GM23338 (cell line): ENCODE measurements around the gene CBFA2T3.

Experiments
- CREB1 ChIP-seq: fragments of 250-450 bp; sonication (Bioruptor Pico); IDR thresholded peaks from 2 replicates; pipeline ENCODE4 v1.5.0; 2020; ENCODE audit warnings: low read depth, mild to moderate bottlenecking, moderate library complexity
- CTCF ChIP-seq, 2 experiments: fragments of 200-600 bp in 1 of 2; sonication (generic) in 1 of 2; conservative IDR thresholded peaks; 2 replicates each; pipeline versions ENCODE4 v1.5.1 to v1.6.1; 2016 to 2017; ENCODE audit warnings: antibody characterized with exemption in 2 of 2, low read depth in 2 of 2, mild to moderate bottlenecking in 2 of 2, moderate library complexity in 1 of 2
- EZH2 ChIP-seq: fragments of 200-600 bp; sonication (generic); IDR thresholded peaks from one replicate; pipeline ENCODE4 v1.8.0; 2017; ENCODE audit warnings: antibody characterized with exemption, mild to moderate bottlenecking, low read depth; ENCODE audit not compliant: unreplicated experiment
- JUNB ChIP-seq: IDR thresholded peaks from one replicate; pipeline ENCODE4 v1.6.1; 2016; ENCODE audit warnings: antibody characterized with exemption; ENCODE audit not compliant: unreplicated experiment
- POLR2AphosphoS5 ChIP-seq: IDR thresholded peaks from 2 replicates; pipeline ENCODE4 v1.6.1; 2016; ENCODE audit warnings: antibody characterized with exemption, low read depth
- REST ChIP-seq: IDR thresholded peaks from one replicate; pipeline ENCODE4 v1.6.1; 2018; ENCODE audit warnings: antibody characterized with exemption; ENCODE audit not compliant: unreplicated experiment

GRCh38 chr16:88983165-88983564, 6.2 kb upstream of the CBFA2T3 start:
- TF ChIP-seq POLR2AphosphoS5 (no peak), CTCF (conservative IDR thresholded peaks at IDR 0.05; ENCODE audit: low read depth in 2 of 2) (no peak), JUNB (no peak), EZH2 (no peak), REST (no peak), CREB1 (CRISPR knock-in tag) (no peak)
